GM18517 (cell line): ENCODE data around the gene PROSER2.
"Not testable (repeated sequence)": the region's sequence is repeated elsewhere in the genome, so short reads cannot be mapped to it uniquely, and the experiment has no call there.

Experiments used
- ATAC-seq: cut with Tn5 transposase; IDR thresholded peaks from one replicate; pipeline ENCODE4 v1.9.1; 2021; ENCODE audit warnings: mild to moderate bottlenecking, moderate library complexity; ENCODE audit not compliant: unreplicated experiment

Gene PROSER2

DNA sequence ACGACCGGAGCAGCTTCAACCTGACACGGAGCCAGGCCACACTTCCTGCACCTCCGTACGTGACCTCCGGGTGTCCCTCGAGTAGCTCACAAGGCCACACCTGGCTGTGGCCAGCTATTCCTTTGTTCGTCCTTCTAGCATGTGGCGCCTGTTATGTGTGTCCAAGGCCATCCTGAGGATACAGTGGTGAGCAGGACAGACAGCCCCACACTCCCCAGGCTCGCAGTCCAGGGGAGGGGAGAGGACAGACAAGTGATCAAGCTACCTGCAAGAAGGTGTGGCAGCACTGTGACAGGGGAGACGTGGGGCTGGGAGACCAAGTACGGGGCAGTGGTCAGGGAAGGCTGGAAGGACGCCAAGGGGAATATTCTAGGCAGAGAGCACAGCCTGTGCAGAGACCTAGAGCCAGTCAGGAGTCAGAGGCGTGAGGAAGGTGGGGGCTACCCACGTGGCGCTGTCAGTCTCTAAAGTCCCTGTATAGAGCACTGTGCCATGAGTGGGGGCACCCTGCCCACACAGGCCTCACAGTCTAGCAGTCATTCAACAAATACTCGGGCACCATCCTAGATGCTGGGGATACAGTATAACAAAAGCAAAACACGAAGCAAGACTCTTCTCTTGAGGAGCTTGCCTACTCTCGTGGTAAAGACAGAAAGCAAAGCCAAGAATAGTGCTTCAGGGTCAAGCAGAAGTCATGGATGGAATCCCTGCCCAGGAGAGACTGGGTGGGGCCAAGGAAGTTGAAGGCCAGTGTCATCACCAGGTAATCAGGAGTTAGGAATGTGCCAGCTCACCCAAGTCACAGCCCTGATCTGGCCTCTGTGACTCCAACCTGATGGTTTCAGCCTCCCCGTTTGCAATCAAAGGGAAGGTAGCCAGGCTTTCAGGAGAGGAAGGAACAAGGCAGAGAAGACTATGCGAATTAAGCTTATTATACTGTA, 58.6 kb downstream of the PROSER2 start:
- no peak for ATAC-seq

- ATAC-seq, result no peak
Observed at GRCh38 chr10:11882646-11883375, 59.7 kb downstream of the PROSER2 start.

DNA sequence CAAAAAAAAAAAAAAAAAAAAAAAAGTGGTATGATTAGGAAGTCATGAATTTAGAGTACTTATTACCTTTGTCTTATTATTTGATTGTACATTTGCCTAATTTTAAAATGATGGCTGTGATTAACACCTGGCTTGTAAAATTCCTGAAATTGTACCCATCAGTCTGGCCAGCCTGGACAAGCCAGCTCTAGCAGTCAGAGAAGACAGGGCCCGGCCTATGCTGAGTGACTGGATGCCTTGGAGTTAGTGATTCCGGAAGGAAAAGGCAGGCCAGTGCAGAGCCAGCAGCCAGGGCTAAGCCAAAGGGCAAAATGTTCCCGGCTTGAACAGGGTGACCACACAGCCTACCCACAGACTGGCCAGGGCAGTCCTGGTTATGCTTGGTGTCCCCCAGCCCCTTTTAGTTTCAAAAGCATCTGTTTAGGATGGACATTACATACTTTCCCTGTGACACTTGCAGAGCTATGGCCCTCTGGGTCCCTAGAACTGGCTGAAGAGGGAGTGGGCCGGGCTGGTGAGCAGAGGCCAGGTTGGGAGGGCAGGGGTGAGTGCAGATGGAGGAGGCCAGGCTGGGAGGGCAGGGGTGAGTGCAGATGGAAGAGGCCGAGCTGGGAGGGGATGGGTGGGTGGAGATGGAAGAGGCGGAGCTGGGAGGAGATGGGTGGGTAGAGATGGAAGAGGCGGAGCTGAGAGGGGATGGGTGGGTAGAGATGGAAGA, 61.7 kb downstream of the PROSER2 start:
- no peak for ATAC-seq

- no peak for ATAC-seq
Observed at GRCh38 chr10:11885437-11886137, 62.4 kb downstream of the PROSER2 start.

- no peak for ATAC-seq
Observed at GRCh38 chr10:11886138-11886474, 63.0 kb downstream of the PROSER2 start.

- no peak for ATAC-seq
Observed at GRCh38 chr10:11886851-11887250, 63.7 kb downstream of the PROSER2 start.

DNA sequence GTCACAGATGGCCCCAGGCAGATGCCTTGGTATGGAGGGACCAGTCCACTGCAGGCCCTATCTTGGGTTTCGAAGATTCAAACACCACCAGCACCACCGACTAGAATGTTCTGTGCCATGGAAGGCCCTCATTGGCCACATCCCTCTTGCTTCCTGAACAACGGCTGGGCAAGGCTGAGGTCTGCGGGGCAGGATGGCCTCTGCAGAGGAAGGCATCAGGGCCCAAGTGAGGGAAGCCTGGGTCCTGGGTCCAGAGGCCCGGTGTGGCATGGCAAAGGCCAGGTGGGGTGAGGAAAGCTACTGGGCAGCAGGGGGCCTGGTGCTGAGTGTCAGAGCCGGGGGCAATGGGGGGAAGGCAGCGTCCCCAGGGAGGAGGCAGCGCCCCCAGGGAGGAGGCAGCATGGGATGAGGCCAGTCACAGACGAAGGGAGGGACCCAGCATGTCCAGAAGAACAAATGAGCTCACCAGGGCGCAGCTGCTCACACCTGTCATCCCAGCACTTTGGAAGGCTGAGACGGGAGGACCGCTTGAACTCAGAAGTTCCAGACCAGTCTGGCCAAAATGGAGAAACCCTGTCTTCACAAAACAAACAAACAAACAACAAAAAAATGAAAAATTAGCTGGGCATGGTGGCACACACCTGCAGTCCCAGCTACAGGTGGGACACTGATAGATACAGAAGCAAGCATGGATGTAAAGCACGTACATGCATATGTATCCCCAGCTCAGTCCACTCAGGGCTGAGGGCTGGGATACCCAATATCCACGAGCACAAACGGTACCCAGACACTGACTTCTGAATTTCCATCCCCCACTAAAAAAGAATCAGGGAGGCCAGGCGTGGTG, 64.4 kb downstream of the PROSER2 start:
- ATAC-seq, result no peak

- not testable (repeated sequence) for ATAC-seq
Observed at GRCh38 chr10:11889263-11889662, 66.1 kb downstream of the PROSER2 start.

GRCh38 chr10:11891776-11892486, 68.8 kb downstream of the PROSER2 start:
- no peak for ATAC-seq

DNA sequence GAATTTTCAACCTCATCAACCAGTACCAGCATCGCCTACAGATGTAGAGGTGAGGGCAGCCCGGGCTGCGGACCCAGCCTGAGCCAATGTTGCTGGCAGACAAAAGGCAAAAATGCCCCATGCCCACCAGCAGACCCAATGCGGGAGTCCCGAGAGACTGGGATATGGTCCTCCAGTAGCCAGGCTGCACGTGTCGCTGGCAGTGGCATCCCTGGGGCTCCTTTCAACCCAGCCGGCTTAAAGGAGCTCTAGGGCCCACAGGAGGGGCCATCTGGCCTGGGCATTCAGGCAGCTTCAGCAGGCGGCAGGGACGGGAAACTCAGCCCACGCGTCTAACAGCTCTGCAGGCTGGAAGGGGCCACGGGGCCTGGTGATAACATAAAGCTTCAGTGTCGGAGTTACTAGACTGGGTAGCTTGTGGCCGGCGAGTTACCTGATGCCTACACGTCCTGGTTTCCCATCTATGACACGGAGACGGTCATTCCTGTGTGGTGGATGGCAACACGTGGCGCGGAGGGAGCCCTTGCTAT, 70.7 kb downstream of the PROSER2 start:
- ATAC-seq, result no peak

GRCh38 chr10:11894381-11895107, 71.4 kb downstream of the PROSER2 start:
- ATAC-seq, result no peak

GRCh38 chr10:11895108-11895466, 71.9 kb downstream of the PROSER2 start:
- no peak for ATAC-seq

DNA sequence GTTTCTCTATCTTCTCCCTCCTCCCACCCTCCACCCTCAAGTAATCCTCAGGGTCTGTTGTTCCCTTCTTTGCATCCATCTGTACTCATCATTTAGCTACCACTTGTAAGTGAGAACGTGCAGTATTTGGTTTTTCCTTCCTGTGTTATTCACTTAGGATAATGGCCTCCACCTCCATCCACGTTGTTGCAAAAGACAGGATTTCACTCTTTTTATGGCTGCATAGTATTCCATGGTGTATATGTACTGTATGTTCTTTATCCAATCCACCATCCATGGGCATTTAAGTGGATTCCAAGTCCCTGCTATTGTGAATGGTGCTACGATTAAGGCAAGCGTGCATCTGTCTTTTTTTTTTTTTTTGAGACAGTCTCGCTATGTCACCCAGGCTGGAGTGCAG, 72.4 kb downstream of the PROSER2 start:
- ATAC-seq, result no peak

DNA sequence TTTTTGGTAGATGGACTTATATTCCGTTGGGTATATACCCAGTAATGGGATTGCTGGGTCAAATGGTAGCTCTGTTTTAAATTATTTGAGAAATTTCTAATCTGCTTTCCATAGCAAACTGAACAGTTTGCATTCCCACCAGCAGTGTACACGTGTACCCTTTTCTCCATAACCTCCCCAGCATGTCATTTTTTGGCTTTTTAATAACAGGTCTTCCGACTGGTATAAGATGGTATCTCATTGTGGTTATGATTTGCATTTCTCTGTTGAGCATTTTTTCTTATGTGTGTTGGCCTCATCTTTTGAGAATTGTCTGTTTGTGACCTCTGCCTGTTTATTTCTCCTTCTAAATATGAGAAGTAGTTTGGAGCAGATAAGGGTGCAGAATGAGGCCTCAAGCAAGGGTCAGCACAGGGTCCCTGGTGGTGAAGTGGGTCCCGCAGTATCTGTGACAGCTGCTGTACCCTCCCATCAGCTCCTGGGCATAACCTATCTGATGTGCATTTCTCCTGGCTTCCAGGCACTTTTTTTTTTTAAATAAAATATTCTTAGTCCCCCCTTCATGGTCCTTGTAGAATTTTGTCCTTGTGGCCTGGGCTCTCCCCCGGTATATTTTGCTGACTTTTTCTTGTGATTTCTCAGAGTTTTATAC, 73.5 kb downstream of the PROSER2 start:
- no peak for ATAC-seq

DNA sequence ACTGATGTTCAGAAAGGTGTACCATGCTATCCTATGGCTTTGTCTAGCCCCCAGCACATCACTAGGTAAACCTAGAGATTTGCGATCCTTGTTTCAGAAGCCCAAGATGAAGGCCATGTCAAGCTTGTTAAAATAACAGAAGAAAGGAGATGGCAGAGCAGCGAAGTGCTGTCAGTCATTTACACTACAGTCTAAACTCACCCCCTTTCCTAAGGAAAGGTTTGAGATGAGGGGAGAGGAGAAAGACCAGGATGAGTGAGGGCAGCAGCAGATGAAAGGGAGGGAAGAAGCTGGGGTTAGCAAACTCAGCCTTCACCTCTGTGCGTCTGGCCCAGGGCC, 74.8 kb downstream of the PROSER2 start:
- ATAC-seq, result no peak

GRCh38 chr10:11898372-11899066, 75.4 kb downstream of the PROSER2 start:
- no peak for ATAC-seq

GRCh38 chr10:11899067-11899876, 76.1 kb downstream of the PROSER2 start:
- no peak for ATAC-seq
